ENCODE data around the gene CPEB4. TPM values are rescaled to one million over a fixed set of nuclear protein-coding genes. Genes with fewer than 3 reads are reported as not detected.

The CPEB4 gene
- total and polyA plus RNA-seq, 2 donors (not counting 3 experiments of a cell fraction or from before 2014, with no cell fraction given): 11.3 to 16.4 TPM

DNA sequence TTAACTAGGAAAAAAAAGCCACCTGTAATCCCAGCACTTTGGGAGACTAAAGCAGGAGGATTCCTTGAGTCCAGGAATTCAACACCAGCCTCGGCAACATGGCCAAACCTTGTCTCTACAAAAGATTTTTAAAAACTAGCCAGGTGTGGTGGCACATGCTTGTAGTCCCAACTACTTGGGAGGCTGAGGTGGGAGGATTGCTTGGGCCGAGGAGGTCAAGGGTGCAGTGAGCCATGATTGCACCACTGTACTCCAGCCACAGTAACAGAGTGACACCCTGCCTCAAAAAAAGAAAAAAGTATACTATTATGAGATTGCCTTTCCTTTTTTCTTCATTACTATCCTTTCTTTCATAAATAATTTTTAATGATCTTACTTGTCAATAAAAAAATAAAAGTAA lies 45.8 kb downstream of the CPEB4 start:
- CTCF ChIA-PET: interaction anchor here (1.0 to 4.6 kb wide), 2 partner anchors 9 to 301 kb away, joined by 3 to 20 read pairs; no protein-coding TSS in a partner anchor
- intact Hi-C loops (cut with micrococcal nuclease): no loop called here
- FAIRE-seq: no peak

More for the DNA sequence above, 45.8 kb downstream of the CPEB4 start:
- no peaks in the 10 kb centered on the region for H3K36me3 ChIP-seq (ENCODE audit: control insufficient read depth in 2 of 2, extremely low read depth in 1 of 2, insufficient read depth in 2 of 2, low read length in 2 of 2)
- no TSS peak for BruUV-seq (replicated peaks)
- no peaks in the 10 kb centered on the region for H3K9me1 ChIP-seq (replicated peaks; ENCODE audit: control insufficient read depth, extremely low read depth, insufficient read depth, low read length)
- no peak for TF ChIP-seq MYC (IDR thresholded peaks at IDR 0.05; ENCODE audit: low read depth, low read length)
- no peak for TF ChIP-seq FOS (IDR thresholded peaks at IDR 0.05; ENCODE audit: borderline replicate concordance, insufficient read depth, low read length)
- no peak for TF ChIP-seq POLR2A (IDR thresholded peaks at IDR 0.05; ENCODE audit: low read depth, low read length)
- TF ChIP-seq, protein P1, sequence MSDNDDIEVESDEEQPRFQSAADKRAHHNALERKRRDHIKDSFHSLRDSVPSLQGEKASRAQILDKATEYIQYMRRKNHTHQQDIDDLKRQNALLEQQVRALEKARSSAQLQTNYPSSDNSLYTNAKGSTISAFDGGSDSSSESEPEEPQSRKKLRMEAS (IDR thresholded peaks at IDR 0.05; ENCODE audit: insufficient read depth, insufficient read length): no peak
- TF ChIP-seq JUN (IDR thresholded peaks at IDR 0.05; ENCODE audit: borderline replicate concordance, insufficient read depth, insufficient read length, low read depth): no peak
- TF ChIP-seq, protein P2, sequence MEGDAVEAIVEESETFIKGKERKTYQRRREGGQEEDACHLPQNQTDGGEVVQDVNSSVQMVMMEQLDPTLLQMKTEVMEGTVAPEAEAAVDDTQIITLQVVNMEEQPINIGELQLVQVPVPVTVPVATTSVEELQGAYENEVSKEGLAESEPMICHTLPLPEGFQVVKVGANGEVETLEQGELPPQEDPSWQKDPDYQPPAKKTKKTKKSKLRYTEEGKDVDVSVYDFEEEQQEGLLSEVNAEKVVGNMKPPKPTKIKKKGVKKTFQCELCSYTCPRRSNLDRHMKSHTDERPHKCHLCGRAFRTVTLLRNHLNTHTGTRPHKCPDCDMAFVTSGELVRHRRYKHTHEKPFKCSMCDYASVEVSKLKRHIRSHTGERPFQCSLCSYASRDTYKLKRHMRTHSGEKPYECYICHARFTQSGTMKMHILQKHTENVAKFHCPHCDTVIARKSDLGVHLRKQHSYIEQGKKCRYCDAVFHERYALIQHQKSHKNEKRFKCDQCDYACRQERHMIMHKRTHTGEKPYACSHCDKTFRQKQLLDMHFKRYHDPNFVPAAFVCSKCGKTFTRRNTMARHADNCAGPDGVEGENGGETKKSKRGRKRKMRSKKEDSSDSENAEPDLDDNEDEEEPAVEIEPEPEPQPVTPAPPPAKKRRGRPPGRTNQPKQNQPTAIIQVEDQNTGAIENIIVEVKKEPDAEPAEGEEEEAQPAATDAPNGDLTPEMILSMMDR (IDR thresholded peaks at IDR 0.05; ENCODE audit: extremely low read depth in 1 of 2, insufficient read depth in 1 of 2, low read depth in 1 of 2, low read length in 2 of 2): no peak
- no peak for TF ChIP-seq GATA2 (IDR thresholded peaks at IDR 0.05; ENCODE audit: insufficient read depth, insufficient read length, low read depth, low read length)
- TF ChIP-seq POLR2AphosphoS5 (IDR thresholded peaks at IDR 0.05; ENCODE audit: insufficient read depth, low read depth, low read length): no peak
- no peak for TF ChIP-seq EZH2 (IDR thresholded peaks at IDR 0.05; ENCODE audit: borderline replicate concordance, low read depth, low read length, severe bottlenecking)
- dilution Hi-C loops (cut with MboI; ENCODE audit: extremely low pct_ligation_motif_present, low sequenced_read_pairs): no loop called here
- H3K9me3 ChIP-seq (replicated peaks; ENCODE audit: control insufficient read depth, insufficient read depth, low read length): no peaks in the 10 kb centered on the region
- POLR2A ChIA-PET: no interaction called here
- no peak overlapping the region for H3K9ac ChIP-seq (replicated peaks; ENCODE audit: extremely low read depth, insufficient read depth, low read length)
- H3K27me3 ChIP-seq (ENCODE audit: control insufficient read depth in 2 of 2, insufficient read depth in 2 of 2, low read length in 2 of 2): no peaks in the 10 kb centered on the region
- H3K4me1 ChIP-seq (ENCODE audit: control insufficient read depth, extremely low read depth, insufficient read depth, low read length): peaks cover 2% of the 10 kb centered on the region
- H4K20me1 ChIP-seq (replicated peaks; ENCODE audit: control insufficient read depth, extremely low read depth, insufficient read depth, low read length): no peaks in the 10 kb centered on the region
- DNase-seq (ENCODE audit: low read depth, low spot score): no peak
- H2AFZ ChIP-seq (ENCODE audit: low read depth, low read length): no peak overlapping the region
- H3K79me2 ChIP-seq (ENCODE audit: control insufficient read depth, insufficient read depth, low read length): no peaks in the 10 kb centered on the region
- no peak overlapping the region for H3K4me2 ChIP-seq (ENCODE audit: insufficient read depth, low read length)
- H3K4me3 ChIP-seq (replicated peaks in 1 of 3; ENCODE audit: insufficient read depth in 1 of 3, low read depth in 1 of 3, low read length in 3 of 3): no peak overlapping the region
- H3K27ac ChIP-seq (ENCODE audit: insufficient read depth, low read depth, low read length): no peak overlapping the region

All from endothelial cell of umbilical vein (primary cell).